ENCODE measurements around the gene TFDP1.
"Not testable (repeated sequence)": the region's sequence is repeated elsewhere in the genome, so short reads cannot be mapped to it uniquely, and the experiment has no call there.

DNA sequence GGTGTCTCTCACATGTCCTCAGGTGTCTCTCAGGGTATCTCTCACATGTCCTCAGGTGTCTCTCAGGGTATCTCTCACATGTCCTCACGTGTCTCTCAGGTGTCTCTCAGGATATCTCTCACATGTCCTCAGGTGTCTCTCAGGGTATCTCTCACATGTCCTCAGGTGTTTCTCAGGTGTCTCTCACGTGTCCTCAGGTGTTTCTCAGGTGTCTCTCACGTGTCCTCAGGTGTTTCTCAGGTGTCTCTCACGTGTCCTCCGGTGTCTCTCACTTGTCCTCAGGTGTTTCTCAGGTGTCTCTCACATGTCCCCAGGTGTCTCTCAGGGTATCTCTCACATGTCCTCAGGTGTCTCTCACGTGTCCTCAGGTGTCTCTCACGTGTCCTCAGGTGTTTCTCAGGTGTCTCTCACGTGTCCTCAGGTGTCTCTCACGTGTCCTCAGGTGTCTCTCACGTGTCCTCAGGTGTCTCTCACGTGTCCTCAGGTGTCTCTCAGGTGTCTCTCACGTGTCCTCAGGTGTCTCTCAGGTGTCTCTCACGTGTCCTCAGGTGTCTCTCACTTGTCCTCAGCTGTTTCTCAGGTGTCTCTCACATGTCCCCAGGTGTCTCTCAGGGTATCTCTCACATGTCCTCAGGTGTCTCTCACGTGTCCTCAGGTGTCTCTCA lies 40.2 kb downstream of the TFDP1 start:
- TF ChIP-seq, protein P1, sequence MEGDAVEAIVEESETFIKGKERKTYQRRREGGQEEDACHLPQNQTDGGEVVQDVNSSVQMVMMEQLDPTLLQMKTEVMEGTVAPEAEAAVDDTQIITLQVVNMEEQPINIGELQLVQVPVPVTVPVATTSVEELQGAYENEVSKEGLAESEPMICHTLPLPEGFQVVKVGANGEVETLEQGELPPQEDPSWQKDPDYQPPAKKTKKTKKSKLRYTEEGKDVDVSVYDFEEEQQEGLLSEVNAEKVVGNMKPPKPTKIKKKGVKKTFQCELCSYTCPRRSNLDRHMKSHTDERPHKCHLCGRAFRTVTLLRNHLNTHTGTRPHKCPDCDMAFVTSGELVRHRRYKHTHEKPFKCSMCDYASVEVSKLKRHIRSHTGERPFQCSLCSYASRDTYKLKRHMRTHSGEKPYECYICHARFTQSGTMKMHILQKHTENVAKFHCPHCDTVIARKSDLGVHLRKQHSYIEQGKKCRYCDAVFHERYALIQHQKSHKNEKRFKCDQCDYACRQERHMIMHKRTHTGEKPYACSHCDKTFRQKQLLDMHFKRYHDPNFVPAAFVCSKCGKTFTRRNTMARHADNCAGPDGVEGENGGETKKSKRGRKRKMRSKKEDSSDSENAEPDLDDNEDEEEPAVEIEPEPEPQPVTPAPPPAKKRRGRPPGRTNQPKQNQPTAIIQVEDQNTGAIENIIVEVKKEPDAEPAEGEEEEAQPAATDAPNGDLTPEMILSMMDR (IDR thresholded peaks at IDR 0.05): not testable (repeated sequence)
- not testable (repeated sequence) for TF ChIP-seq POLR2A (IDR thresholded peaks at IDR 0.05)

Data from uterus (tissue), 2 donors.